ENCODE measurements around the gene CNIH4.
A peak's percentile ranks its signal among the peaks of the same experiment; 100 is the strongest.
"Not testable (repeated sequence)": the region's sequence is repeated elsewhere in the genome, so short reads cannot be mapped to it uniquely, and the experiment has no call there.

The CNIH4 gene

DNA sequence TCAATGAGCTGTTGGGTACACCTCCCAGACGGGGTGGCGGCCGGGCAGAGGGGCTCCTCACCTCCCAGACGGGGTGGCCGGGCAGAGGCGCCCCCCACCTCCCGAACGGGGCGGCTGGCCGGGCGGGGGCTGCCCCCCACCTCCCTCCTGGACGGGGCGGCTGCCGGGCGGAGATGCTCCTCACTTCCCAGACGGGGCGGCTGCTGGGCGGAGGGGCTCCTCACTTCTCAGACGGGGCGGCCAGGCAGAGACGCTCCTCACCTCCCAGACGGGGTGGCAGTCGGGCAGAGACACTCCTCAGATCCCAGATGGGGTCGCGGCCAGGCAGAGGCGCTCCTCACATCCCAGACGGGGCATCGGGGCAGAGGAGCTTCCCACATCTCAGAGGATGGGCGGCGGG lies 7.0 kb upstream of the CNIH4 start:
- not testable (repeated sequence) for DNase-seq (ENCODE audit: low read depth)

DNA sequence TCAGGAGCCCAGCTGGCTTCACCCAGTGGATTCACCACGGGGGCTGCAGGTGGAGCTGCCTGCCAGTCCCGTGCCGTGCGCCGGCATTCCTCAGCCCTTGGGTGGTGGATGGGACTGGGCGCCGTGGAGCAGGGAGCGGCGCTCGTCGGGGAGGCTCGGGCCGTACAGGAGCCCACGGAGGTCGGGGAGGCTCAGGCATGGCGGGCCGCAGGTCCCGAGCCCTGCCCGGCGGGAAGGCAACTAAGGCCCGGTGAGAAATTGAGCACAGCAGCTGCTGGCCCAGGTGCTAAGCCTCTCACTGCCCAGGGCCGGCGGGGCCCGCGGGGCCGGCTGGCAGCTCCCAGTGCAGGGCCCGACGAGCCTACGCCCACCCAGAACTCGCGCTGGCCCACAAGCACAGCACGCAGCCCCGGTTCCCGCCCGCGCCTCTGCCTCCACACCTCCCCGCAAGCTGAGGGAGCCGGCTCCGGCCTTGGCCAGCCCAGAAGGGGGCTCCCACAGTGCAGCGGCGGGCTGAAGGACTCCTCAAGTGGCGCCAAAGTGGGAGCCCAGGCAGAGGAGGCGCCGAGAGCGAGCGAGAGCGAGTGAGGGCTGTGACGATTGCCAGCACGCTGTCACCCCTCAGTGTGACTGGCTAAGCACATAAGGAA lies 4.1 kb upstream of the CNIH4 start:
- DNase-seq (ENCODE audit: low read depth): not testable (repeated sequence)

DNA sequence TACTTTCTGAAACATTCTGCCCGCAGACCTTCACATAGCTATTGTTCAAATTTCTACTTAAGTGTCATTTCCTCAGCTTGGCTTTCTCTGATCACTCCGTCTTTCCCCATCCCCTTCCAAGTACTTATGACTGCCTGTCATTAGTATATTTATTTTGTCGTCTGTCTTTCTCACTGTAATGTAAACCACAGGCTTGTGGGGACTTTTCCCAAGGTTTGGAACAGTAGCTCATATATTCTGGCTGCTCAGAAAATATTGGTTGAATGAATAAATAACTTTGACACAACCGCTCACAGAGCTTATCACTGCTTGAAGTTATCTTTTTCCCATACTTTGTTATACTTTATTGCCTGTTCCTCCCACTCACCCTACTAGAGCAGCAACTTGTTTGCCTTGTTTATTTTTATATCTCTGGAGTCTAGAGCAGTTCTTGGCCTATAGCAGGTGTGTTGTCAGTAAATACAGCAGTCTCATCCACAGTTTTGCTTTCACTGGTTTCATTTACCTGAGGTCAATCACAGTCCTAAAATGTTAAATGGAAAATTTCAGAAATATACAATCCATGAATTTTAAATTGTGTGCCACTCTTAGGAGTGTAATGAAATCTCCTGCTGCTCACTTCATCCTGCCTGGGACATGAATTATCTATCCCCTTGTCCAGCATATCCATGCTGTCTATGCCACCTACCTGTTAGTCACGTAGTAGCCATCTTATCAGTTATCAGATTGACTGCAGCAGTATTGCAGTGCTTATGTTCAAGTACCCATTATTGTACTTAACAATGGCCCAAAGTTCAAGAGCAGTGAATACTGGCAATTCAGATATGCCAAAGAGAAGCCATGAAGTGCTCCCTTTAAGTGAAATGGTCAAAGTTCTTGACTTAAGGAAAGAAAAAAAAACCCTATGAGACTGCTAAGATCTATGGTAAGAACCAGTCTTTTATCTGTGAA lies 2.4 kb upstream of the CNIH4 start:
- peak; percentile 19 for DNase-seq (ENCODE audit: low read depth)

DNA sequence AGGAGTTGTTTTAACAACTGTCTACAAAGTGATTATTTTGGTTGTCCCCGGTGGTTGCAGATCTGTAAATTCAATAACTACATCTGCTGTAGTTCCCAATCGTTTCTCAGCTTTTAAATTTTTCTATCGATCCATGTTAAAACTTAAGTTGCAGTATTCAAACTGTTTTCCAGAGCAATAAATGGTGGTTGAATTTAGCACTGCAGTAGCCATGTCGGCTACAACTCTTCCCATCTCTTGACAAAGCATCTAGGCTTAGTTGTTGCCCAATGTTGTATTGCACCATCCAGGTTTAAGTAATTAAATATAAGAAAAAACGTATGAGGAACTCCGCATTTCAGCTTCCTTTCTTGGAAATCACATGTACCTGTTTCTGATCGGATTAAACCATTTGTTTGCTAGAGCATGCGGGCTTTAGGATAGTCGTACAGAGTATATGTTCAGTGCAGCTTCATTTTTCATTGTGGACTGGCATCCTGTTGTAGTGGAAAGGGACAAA lies 996 bp downstream of the CNIH4 start:
- DNase-seq (ENCODE audit: low read depth): peak; percentile 91

DNA sequence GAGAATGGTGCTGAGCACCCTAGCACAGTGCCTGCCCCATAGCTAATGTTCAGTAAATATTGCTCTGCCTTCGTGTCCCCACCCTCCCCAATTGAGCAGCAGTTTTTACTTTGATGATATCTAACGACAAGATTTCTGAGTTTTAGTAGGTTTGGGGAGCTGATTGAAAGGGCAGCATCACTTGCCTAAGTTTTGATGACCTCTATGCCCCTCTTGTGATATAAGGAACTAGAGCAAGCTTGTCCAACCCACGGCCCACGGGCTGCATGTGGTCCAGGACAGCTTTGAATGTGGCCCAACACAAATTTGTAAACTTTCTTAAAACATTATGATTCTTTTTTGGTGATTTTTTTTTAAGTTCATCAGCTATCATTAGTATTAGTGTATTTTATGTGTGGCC lies 1.6 kb downstream of the CNIH4 start:
- no peak for DNase-seq (ENCODE audit: low read depth)

DNA sequence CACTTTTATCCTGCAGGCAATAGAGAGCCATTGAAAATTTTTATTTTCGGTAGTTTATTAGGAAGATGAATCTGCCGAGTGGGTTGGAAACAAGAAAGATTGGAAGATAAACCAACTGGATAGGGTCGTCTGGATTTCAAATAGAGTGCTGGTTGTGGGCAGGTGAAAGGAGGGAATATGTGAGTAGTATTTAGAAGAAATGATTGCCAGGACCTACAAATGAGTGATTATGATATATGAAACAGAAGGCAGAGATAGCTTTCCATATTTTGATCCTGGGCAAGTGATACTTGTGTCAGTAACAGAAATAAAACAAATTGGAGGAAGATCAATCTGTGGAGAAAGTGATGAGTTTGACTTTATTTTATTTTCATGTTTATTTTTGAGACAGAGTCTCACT lies 2.5 kb downstream of the CNIH4 start:
- no peak for DNase-seq (ENCODE audit: low read depth)

DNA sequence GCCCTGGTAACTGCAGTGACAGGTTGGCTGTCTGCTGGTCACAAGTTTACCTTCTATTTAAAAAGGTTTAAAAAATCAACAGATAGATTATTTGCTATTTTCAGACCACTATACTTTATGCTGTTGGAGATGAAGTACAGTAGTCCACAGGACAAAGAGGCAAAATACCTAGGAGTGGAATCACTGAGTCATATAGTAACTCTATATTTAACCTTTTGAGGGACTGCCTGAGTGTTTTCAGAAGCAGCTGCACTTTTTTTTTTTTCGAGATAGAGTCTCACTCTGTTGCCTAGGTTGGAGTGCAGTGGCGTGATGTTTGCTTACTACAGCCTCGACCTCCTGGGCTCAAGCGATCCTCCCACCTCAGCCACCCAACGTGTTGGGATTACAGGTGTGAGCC lies 11.7 kb downstream of the CNIH4 start:
- DNase-seq (ENCODE audit: low read depth): no peak

DNA sequence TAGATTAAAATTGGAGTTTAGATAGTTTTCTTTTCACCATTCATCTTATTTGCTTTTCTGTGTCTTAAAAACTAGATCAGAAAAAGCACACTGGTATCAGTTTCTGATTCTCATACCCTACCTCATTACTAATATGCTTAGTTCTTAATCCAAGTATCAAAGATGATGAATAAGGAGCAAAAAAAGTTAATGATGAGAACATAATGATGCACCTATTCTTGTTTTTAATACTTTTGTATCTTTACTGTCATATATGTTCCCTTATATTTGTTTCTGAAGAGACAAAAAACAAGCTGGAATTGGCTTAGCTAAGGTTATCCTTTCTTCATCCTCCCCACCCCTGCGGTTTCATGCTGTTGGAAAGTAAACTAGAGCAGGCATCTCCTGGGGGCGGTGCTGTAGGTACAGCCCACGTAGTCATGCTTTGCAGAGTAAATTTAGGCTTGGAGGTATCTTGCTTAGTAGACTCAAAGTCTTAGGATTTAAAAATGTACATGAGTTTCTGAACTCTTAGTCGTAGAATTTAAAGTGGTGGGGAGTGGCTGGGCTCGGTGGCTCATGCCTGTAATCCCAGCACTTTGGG lies 16.4 kb downstream of the CNIH4 start:
- no peak for DNase-seq (ENCODE audit: low read depth)

DNA sequence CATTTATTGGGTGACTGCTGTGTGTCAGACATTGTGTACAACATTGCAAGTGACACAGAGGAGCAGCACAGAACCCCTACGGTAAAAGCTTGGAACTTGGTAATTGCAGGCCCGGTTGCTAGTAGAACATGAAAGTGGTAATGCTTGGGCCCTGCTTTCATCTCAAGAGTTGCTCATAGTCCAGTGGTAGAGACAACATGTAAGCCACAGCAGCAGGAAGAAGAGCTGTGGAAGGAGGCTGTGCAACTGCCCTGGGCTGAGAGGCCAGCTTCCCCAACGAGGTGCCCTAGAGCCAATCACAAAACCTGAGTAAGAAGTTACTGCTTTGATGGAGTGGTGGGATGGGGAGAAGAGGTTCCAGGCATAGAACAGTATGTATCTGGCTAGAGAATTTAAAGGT lies 18.4 kb downstream of the CNIH4 start:
- DNase-seq (ENCODE audit: low read depth): no peak

DNA sequence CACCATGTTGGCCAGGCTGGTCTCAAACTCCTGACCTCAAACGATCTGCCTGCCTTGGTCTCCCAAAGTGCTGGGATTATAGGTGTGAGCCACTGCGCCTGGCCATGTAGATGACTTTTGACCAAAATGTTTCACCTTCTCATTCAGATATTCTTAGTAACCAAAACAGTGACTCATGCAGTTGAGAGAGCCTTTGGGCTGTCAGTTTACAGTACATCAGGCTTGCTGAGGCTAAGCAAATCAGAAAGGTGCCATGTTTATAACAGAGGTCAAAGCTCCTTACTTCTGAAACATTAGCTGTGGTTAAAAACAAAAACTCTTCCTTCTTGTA lies 21.0 kb downstream of the CNIH4 start:
- peak; percentile 78 for DNase-seq (ENCODE audit: low read depth)

DNA sequence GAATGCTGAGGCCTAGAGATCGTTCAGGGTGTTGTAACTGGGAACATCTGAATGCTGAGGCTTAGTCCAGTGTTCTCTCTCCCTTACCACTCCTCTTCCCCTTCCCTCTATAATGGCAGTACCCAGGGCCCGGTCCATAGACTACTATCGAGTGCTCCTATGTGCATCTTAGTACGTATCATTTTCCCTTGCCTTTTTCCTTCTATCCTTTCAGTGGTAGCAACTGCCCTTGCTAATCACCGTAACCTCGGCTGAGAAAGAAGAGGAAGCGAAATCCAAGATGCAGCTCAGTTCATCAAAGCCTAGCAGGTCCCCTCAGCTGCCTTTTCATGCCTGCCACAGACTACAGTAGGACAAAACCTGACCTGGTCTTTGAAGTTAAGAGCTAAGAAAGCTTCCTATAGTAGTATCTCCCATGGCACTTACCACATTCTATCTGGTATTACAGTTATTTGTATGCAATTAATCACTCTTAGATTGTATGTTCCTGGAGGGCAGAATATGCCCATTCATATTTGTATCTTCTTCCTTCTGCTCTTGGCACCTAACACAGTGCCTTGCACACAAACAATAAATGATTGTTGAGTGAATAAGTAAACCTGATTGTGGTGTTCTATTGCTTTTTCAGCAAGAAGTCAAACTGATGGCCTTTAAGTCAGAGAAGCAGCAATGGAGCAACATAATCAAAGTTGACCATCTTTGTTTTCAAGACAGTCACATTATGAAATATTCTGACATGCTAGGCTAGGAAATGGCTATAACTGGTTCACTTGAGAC lies 22.4 kb downstream of the CNIH4 start:
- no peak for DNase-seq (ENCODE audit: low read depth)

DNA sequence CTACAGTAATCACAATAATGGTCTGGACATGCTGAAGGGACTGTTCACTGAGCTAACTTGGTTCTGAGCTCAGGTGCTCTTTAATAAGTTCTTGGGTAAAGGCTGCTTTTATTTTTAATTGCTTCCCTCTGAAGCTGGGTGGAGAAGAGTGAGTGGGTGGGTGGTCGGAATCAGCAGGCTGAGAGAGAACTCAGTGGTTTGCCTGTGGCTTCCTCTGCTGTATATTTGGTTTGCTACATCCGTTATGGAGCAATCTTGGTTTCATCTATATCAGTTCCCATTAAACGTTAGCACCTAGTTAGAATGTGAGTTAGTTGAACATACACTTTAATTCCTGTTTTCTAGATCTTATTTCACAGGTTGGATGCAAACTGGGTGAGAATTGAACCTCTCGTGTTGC lies 23.3 kb downstream of the CNIH4 start:
- DNase-seq (ENCODE audit: low read depth): peak; percentile 27

DNA sequence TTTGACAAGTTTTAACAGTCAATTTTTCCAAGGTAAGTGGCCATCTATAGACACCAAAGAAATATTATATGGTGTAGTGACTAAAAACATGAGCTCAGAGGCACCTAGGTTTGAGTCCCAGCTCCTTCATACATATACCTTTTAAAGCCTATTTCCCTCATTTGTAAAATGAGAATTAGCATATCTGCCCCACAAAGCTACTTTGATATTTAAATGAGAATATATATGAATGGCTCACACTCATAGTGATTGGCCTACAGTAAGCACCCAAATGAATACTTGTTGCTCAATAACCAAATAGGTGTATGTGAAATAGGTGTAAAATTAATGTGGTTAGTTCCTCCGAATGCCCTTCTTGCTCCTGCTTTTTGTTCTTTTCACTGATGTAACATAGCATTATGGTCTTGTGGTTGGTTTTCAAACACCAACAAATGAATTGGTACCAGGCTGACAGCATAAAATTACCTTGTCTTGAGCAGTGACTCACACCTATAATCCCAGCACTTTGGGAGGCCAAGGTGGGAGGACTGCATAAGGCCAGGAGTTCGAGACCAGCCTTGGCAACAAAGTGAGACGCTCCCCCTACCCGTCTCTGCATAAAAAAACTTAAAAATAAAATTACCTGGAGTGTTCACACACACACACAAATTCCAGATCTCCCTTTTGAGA lies 25.3 kb downstream of the CNIH4 start:
- no peak for DNase-seq (ENCODE audit: low read depth)

DNA sequence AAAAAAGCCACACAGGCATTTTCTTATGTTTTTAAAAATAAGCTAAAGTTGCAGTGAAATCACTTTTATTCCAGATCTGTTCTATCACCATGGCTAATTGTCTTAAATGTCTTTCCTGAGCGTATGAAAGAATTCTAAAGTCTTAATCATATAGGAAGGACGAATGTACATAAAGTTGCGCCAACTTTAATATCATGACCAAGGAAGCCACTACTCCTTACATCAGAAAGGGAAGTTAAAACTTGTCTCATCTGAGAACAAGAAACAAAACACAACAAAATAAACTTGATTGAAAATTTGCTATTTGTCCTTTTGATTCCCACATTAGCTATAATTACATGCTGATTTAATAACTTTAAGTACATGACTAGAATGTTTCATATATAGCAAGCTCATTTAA lies 26.5 kb downstream of the CNIH4 start:
- no peak for DNase-seq (ENCODE audit: low read depth)

DNA sequence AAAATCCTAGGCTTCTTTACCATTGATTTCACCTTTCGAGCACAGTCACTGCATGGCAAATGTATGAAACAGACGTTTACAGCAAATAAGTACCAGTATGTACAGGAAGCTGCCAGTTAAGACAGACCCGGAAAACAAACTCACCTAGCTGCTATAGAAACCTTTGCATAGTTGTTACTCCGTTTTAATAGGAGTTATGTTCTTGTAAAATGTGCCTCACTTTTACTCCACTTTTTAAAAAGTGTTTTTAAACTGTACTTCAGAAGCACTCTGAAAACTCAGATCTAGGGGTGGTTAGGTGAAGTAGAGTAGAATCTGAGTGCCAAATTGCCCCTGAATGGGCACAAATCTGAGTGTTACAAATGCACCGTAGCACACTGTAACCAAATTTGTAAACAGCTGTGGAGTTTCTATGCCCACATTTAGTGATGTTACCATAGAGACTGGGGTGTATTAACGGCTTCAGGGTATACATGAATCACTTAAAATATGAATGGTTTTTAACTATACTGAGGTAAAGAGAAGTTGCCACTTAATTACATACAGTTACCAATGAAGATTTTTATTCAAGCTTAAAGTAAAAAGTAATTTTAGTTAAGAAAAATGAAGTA lies 30.7 kb downstream of the CNIH4 start:
- DNase-seq (ENCODE audit: low read depth): no peak

DNA sequence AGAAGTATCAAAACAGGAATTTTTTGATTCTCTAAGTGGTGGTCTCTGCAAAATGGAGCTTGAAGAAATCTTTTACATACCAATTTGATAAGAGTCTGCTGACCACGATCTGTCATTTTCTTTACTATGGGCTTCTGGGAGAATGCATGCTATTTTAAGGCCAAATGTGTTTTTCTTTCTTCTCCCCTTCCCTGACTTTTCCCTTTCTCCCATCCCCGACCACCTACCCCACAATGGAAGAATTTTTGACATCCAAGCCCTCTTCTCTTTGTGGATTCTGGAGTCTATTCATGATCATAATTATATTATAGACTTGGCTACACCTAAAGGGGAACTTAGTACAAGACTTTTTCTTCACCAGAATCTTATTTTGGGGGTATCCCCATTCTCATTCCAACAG lies 31.3 kb downstream of the CNIH4 start:
- no peak for DNase-seq (ENCODE audit: low read depth)

DNA sequence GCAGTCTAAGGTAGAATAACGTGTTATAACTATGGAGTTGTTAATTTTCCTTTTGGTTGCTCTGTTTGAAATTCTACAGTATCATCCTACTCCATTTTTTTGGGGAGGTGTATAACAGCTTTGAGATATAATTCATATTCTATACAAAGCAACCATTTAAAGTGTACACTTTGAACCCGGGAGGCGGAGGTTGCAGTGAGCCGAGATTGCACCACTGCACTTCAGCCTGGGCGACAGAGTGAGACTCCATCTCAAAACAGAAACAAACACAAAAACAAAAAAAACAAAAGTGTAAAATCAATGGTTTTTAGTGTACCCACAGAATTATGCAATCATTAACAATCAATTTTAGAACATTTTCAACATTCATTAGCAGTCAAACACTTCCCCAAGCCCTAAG lies 33.8 kb downstream of the CNIH4 start:
- no peak for DNase-seq (ENCODE audit: low read depth)

DNA sequence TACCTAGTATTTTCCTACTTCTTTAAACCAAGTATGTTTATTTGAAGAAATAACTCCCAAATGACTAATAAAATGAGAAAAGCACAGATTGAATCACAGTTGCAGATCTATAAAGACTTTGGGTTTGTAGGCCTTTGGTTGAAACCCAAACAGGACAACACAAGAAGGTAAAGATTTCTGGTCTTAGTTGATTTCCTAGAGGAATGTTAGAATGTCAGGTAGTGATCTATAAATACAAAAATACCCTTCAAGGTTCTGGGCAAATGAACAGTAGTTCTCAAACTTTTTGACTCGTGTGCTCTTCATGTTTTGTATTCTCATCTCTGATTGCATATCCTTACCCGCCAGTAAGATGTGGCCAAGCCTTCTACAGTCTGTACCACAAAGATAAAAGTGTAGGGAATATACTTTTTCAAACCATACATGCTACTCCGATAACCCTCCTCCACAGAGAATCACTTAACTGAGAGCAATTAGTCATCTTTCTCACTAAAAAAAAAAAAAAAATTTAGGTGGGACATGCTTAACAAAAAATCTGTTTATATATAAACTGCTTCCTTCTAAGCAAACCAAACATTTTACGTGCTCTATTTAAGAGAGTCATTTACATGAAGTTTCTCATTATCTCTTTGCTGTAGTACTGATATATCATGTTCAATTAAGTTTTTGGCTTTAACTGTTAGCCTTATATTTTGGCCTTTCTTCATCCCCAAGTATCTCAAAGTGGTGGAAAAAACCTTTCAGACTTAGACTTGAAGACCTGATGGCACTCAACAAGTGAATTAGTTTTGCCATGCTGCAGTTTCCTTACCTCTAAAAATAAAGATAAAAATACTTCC lies 36.0 kb downstream of the CNIH4 start:
- no peak for DNase-seq (ENCODE audit: low read depth)

DNA sequence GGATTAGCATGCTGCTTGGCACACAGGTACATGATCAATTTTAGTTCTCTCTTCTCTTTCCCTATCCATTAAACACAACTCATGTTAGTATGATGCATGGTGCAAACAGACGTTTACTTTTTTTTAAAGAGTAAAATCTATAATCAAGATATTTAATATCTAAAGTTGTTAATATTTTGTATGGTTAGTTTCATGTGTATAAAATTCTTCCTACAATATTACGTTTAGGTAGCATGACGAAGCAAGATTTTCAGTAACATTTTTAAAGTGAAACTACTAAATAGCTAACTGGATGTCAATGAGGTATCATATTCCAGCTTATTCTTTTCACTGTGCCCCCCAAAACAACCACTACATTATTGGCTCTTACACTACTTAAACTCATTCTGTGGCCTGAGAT lies 36.6 kb downstream of the CNIH4 start:
- no peak for DNase-seq (ENCODE audit: low read depth)

DNA sequence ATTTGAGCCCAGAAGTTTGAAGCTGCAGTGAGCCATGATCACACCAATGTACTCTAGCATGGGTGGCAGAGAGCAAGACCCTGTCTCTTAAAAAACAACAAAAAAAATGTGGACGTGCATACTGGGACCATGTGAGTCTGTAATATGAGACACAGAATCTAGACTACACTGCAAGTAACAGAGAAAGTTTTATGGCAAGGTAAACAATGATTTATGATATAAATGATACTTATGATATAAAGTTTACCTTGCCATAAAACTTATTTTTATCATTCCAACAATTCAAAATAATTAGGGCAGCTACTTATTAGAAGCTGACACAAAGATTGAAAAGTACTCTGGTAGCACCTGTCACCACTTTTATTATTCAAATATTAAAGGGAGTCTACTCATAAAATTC lies 43.2 kb downstream of the CNIH4 start:
- DNase-seq (ENCODE audit: low read depth): no peak
